Hepatocyte (in vitro differentiated cells): Measurements from ENCODE around the gene EDARADD.

Source experiments
- EZH2 ChIP-seq: fragments of 200-600 bp; sonication (generic); IDR thresholded peaks from 2 replicates; pipeline ENCODE4 v1.6.1; 2016; ENCODE audit warnings: antibody characterized with exemption, mild to moderate bottlenecking, borderline replicate concordance
- EZH2phosphoT487 ChIP-seq: fragments of 200-600 bp; sonication (generic); IDR thresholded peaks from one replicate; pipeline ENCODE4 v1.6.1; 2018; ENCODE audit warnings: antibody characterized with exemption, mild to moderate bottlenecking, low read depth, moderate library complexity; ENCODE audit not compliant: unreplicated experiment, severe bottlenecking

- TF ChIP-seq EZH2phosphoT487 (no peak), EZH2 (no peak)
These were observed 4.5 kb downstream of the EDARADD start for GRCh38 chr1:236398538-236398937.
